Right lobe of liver (tissue), 6 donors: ENCODE measurements around the gene FBXO36. TPM values are rescaled to one million over a fixed set of nuclear protein-coding genes. Genes with fewer than 3 reads are reported as not detected.

Source experiments
- ATAC-seq, 4 donors: fragments of 200-7000 bp; cut with Tn5 transposase; one replicate each; pipeline ENCODE4 v1.9.1; 2020; ENCODE audit warnings: mild to moderate bottlenecking in 4 of 4, moderate library complexity in 4 of 4
- DNase-seq, 3 donors: peaks; one replicate each; pipeline ENCODE4 v3.0.0-alpha.2; 2020
- H3K27ac ChIP-seq, 3 donors: fragments of 200-600 bp; one replicate each; pipeline ENCODE4 v1.8.0; 2022
- H3K27me3 ChIP-seq, 2 donors: fragments of 200-600 bp; one replicate each; pipeline ENCODE4 v1.8.0; 2022
- H3K36me3 ChIP-seq, 4 donors: fragments of 200-600 bp; sonication (generic) in 1 of 4; one replicate each; pipeline versions ENCODE4 v1.5.1 to v1.8.0; 2017 to 2022; ENCODE audit warnings: control low read depth in 1 of 4
- H3K4me1 ChIP-seq, 4 donors: fragments of 200-600 bp; sonication (generic) in 1 of 4; one replicate each; pipeline versions ENCODE4 v1.5.1 to v1.8.0; 2017 to 2022; ENCODE audit warnings: control low read depth in 1 of 4
- H3K4me3 ChIP-seq, 3 donors: fragments of 200-600 bp; one replicate each; pipeline ENCODE4 v1.8.0; 2022
- H3K9me3 ChIP-seq, 4 donors: fragments of 200-600 bp; sonication (generic) in 1 of 4; one replicate each; pipeline versions ENCODE4 v1.5.1 to v1.8.0; 2017 to 2022; ENCODE audit warnings: control low read depth in 1 of 4
- CTCF ChIP-seq, 4 donors: fragments of 200-600 bp in 3 of 4; fragments of 450-650 bp in 1 of 4; IDR thresholded peaks; one replicate each; pipeline versions ENCODE4 v1.5.1 to v1.8.0; 2016 to 2022; ENCODE audit warnings: antibody characterized with exemption in 4 of 4, mild to moderate bottlenecking in 2 of 4
- POLR2A ChIP-seq: fragments of 450-650 bp; IDR thresholded peaks from one replicate; pipeline ENCODE4 v1.6.1; 2017; ENCODE audit warnings: antibody characterized with exemption, mild to moderate bottlenecking
- WGBS: methylation state at CpG from one replicate; pipeline ENCODE4 v1.1.6; 2018; ENCODE audit warnings: low coverage, low lambda C conversion rate; ENCODE audit not compliant: insufficient coverage; ENCODE audit errors: missing lambda C conversion rate; 5-methylcytosine and 5-hydroxymethylcytosine counted together
- intact Hi-C, 2 donors: fragments of 100-400 bp; cut with DNase I; formaldehyde crosslinking; loops; one replicate each; pipeline versions ENCODE4 v1.11.2 to v1.14.1; 2022
- total RNA-seq, 6 experiments: library from RNA; depleted of rRNA in 2 of 6; stranded (reverse); fragments of >200 nt in 2 of 6; fragmentation: NEBNext Ultra II Directional in 3 of 6; extraction: Animal tissue kit (Norgen Biotek cat#: 25700) in 3 of 6; gene quantifications; one replicate each; pipeline versions ENCODE4 v1.1.0 to v1.2.4, GENCODE V29; 2016 to 2023
- donor health status: DM: no; HTN: yes; CAD: no.
- donor health status: DM: no; HTN: no; CAD: no.
- donor health status: DM: no; HTN: no; CAD: no.
- donor health status: DM: no; HTN: yes; CAD: no.
- donor health status: DM: no; HTN: yes; CAD: no.

The FBXO36 gene
- total RNA-seq, 6 experiments from 2014 or later, result 0.49 to 1.2 (median 0.72) TPM

GRCh38 chr2:229879191-229879950, 42.9 kb upstream of the FBXO36 start:
- WGBS, result 88% methylated on average over 6 of the region's 6 CpGs
- TF ChIP-seq POLR2A (no peak), CTCF (IDR thresholded peaks at IDR 0.05) (no peak)

GRCh38 chr2:229880892-229881586, 41.3 kb upstream of the FBXO36 start:
- intact Hi-C loops, result no loop called here

More at GRCh38 chr2:229879191-229879950, 42.9 kb upstream of the FBXO36 start:
- ATAC-seq, result no peak
- peaks cover 0 to 37% (median 7%) of the 10 kb centered on the region in 4 donors for H3K36me3 ChIP-seq
- H3K27ac ChIP-seq, result no peak overlapping the region
- no peaks in the 10 kb centered on the region for H3K9me3 ChIP-seq
- peaks cover 0 to 25% (median 3%) of the 10 kb centered on the region in 4 donors for H3K4me1 ChIP-seq
- no peak for DNase-seq
- intact Hi-C loops, result no loop called here
- no peak overlapping the region for H3K4me3 ChIP-seq
- H3K27me3 ChIP-seq, result no peaks in the 10 kb centered on the region

GRCh38 chr2:229882583-229882982, 39.7 kb upstream of the FBXO36 start:
- intact Hi-C loops, result no loop called here
- Histone ChIP-seq H3K36me3 (peaks cover 0 to 20% (median 7%) of the 10 kb centered on the region in 4 donors), H3K4me3 (no peak overlapping the region), H3K4me1 (peaks cover 0 to 41% (median 8%) of the 10 kb centered on the region in 4 donors), H3K9me3 (no peaks in the 10 kb centered on the region), H3K27ac (no peak overlapping the region), H3K27me3 (no peaks in the 10 kb centered on the region)
- ATAC-seq, result no peak
- WGBS, result 91% methylated on average over 2 of the region's 2 CpGs
- TF ChIP-seq CTCF (IDR thresholded peaks at IDR 0.05) (no peak), POLR2A (no peak)
- no peak for DNase-seq

More at GRCh38 chr2:229880892-229881586, 41.3 kb upstream of the FBXO36 start:
- Histone ChIP-seq H3K36me3 (peaks cover 0 to 36% (median 7%) of the 10 kb centered on the region in 4 donors), H3K4me3 (no peak overlapping the region), H3K4me1 (peaks cover 0 to 40% (median 8%) of the 10 kb centered on the region in 4 donors), H3K27ac (peak overlapping the region in 2 of 3 donors; percentile 16 to 33), H3K27me3 (no peaks in the 10 kb centered on the region), H3K9me3 (no peaks in the 10 kb centered on the region)
- WGBS, result 35% methylated on average over 5 of the region's 5 CpGs
- TF ChIP-seq POLR2A (no peak), CTCF (IDR thresholded peaks at IDR 0.05) (no peak)
- ATAC-seq (peak; percentile 39 to 58 (median 54)), DNase-seq (no peak)

- H3K27me3 ChIP-seq, result no peaks in the 10 kb centered on the region
- peaks cover 0 to 41% (median 8%) of the 10 kb centered on the region in 4 donors for H3K4me1 ChIP-seq
- 46% methylated on average over 5 of the region's 5 CpGs for WGBS
Measured at GRCh38 chr2:229884775-229885699, 37.3 kb upstream of the FBXO36 start.

More at GRCh38 chr2:229884775-229885699, 37.3 kb upstream of the FBXO36 start:
- Histone ChIP-seq H3K36me3 (no peaks in the 10 kb centered on the region), H3K27ac (no peak overlapping the region), H3K4me3 (no peak overlapping the region), H3K9me3 (no peaks in the 10 kb centered on the region)
- ATAC-seq (peak; percentile 36 to 62 (median 60)), DNase-seq (no peak)
- intact Hi-C loops, result no loop called here
- no peak for TF ChIP-seq POLR2A
- TF ChIP-seq CTCF (IDR thresholded peaks at IDR 0.05), result no peak
